Femur (tissue), 1 donor: ENCODE measurements around the gene ACO2.
A peak's percentile ranks its signal among the peaks of the same experiment; 100 is the strongest.
"Not testable (repeated sequence)": the region's sequence is repeated elsewhere in the genome, so short reads cannot be mapped to it uniquely, and the experiment has no call there.

Experiments
- DNase-seq: peaks from one replicate; pipeline ENCODE4 v3.0.0-alpha.2; 2017

The ACO2 gene

DNA sequence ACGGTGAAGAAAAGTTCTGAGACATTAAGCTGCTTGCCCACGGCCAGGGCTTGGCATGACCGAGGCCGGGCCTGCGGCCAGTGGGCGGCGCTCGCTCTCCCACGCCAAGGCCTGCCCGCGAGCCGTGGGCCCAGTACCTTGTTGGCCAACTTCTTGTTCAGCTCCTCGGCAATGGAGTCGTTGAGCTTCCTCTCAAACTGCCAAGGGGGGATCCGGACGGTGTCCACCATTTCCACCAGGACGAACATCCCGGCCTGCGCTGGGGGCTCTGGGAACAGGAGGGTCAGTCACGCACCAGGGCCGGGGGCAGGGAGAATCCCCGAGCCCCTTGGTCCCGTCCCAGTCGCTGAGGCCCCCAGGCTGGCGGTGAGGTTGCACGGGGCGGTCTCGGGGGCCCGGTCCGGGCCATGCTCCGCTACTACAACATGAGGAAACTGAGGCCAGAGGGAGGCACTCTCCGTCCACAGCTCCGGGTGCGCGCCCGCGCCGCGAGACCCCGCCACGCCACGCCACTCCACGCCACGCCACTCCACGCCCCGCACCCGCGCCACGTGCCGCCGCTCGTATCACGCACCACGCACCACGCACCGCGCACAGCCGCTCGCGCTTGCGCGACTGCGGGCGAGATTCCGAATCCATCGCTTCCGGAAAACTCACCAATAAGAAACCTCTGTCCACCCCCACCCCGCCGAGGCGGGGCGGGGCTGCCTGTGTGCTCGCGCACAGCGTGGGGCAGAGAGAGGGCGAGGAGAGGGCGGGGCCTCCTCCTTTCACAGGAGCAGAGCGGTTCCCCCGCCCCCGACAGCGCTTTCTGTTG, 75.1 kb downstream of the ACO2 start, which contains the start of gene POLR3H:
Gene POLR3H, minus strand, starts transcription at position 617 of the 817 bp plus-strand sequence. Its CDS starts 369 bp downstream, at position 248.
- peak; percentile 99 for DNase-seq

- no peak for DNase-seq
These were observed 76.0 kb downstream of the ACO2 start for GRCh38 chr22:41544671-41545476.

- DNase-seq: no peak
These were observed 79.9 kb downstream of the ACO2 start for GRCh38 chr22:41548830-41549211.

DNA sequence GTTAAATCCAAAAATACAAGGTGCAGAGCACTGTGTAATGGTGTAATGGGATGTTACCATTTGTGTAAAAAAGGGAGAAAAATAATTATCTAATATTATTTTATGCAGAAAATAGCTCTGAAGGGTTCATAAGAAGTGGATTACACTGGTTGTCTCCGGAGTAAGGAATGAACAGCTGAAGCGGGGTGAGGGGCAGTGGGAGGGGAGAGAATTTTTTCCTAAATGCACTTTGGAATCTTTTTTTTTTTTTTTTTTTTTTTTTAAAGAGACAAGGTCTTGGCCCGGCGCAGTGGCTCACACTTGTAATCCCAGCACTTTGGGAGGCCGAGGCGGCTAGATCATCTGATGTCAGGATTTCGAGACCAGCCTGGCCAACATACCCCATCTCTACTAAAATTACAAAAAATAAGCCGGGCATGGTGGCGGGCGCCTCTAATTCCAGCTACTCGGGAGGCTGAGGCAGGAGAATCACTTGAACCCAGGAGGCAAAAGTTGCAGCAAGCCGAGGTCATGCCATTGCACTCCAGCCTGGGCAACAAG, 82.1 kb downstream of the ACO2 start:
- no peak for DNase-seq

DNA sequence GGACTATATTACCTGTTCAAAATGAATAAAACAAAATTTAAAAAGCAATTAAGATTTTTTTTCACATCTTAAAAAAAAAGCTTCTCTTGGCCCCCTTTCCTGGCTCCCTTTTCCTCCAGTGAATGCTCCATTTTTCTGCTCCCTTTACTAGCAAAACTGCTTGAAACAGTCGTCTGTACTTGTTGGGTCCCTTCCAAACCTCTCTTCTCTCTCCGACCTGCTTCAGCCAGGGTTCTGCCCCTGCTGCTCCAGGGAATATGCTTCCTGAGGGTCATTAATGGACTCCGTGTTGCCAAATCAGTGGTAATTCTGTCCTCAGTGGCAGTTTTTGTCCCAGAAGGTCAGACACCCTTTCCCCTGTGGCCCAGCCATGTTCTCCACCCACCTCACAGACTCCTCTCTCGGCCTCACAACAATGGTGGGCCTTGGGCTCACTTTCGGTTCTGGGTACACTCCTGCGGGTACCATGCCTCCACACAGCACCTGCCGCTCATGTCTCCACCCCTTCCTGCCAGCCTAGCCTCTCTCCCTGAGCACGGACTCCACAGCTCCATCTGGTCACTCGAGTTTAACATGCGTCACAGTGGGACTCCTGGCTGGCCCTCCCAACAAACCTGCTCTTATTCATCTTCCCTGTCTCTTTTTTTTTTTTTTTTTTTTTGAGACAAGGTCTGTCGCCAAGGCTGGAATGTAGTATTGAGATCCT, 83.1 kb downstream of the ACO2 start:
- no peak for DNase-seq

GRCh38 chr22:41555325-41555982, 86.5 kb downstream of the ACO2 start:
- DNase-seq: no peak

DNA sequence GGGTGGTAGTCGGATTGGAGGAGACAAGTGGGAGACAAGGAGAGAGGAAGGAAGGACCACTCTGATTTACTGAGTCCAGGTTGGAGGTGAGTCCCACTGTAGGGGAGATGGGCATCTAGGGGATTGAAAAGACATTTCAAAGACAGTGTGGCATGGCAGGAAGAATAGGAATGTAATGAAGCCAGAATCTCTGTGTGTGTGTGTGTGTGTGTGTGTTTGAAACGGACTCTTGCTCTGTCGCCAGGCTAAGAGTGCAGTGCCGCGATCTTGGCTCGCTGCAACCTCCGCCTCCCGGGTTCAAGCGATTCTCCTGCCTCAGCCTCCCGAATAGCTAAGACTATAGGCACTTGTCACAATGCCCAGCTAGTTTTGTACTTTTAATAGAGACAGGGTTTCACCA, 87.6 kb downstream of the ACO2 start:
- DNase-seq: no peak

GRCh38 chr22:41557401-41558240, 88.7 kb downstream of the ACO2 start:
- peak; percentile 89 for DNase-seq

GRCh38 chr22:41558241-41558630, 89.3 kb downstream of the ACO2 start:
- not testable (repeated sequence) for DNase-seq

- DNase-seq: no peak
These were observed 91.2 kb downstream of the ACO2 start for GRCh38 chr22:41560095-41560471.

DNA sequence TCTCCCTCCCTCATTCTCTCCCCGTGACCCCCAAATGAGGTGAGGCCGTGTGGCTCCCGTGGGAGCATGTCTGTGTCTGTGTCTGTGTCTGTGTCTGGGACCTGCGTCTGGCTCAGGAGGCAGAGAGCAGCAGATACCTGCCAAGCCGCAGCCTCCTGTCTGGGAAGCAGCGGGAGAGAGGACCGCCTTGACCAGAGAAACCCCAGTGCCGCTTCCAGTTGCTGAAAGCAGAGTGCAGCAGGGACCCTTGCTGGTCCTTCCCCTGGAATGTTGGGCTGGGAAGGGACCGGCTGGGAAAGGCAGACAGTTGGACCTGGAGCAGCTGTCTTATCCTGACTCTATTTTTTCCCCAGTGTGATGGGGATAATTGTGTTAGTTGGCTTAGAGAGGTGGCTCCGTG, 92.4 kb downstream of the ACO2 start:
- DNase-seq: peak; percentile 57

- DNase-seq: no peak
These were observed 92.9 kb downstream of the ACO2 start for GRCh38 chr22:41561788-41562187.

GRCh38 chr22:41562461-41562860, 93.5 kb downstream of the ACO2 start:
- no peak for DNase-seq

DNA sequence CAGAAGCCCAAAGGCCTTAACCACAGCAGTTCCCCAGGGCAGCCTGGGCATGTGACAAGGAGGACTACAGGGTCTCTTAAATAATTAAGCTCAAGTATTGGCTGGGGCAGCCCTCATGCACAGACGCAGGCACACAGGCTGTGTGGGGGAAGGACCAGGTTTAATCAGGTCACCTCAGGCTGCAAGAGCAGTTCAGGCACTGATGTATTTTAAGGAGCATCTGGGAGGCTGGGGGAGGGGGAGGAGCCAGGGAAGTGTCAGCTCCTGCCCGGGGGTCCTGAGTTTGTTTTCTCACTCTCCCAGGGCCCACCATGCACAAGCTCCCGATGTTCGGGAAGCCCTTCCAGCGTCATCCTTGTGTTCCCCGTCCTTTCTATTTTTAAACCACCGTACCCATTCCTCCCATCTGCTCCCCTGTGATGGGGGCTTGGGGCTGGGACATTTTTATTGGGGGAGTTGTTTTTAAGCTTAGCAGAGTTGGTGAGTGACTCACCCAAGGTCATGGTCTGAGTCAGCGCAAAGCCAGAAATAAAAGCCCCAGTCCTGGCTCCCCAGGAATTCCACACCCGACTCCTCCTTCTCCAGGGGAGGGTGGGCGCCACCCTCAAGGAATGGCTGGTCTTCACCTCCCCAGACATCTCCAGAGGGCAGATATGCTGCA, 94.3 kb downstream of the ACO2 start:
- no peak for DNase-seq

DNA sequence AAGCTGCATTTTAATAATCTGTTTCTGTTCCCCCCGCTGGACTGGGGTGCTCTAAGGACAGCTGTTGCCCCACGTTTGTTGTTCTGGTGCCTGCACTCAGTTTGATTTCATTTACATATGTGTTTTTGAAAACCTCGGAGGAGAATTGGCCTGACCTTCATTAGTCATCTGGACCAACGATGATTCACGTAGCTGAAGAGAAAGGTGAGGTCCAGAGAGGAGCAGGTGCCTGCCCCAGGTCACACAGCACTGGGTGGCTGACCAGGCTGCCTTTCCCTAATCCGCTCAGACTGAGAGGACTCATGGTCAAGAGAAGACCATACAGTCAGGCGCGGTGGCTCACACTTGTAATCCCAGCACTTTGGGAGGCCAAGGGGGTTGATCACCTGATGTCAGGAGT, 95.6 kb downstream of the ACO2 start:
- DNase-seq: no peak

GRCh38 chr22:41565403-41566054, 96.6 kb downstream of the ACO2 start:
- DNase-seq: peak; percentile 40

- no peak for DNase-seq
These were observed 98.5 kb downstream of the ACO2 start for GRCh38 chr22:41567512-41567768.

- DNase-seq: peak; percentile 49
These were observed 99.9 kb downstream of the ACO2 start for GRCh38 chr22:41568811-41569210.

- DNase-seq: no peak
These were observed 101.3 kb downstream of the ACO2 start for GRCh38 chr22:41570221-41570620.

DNA sequence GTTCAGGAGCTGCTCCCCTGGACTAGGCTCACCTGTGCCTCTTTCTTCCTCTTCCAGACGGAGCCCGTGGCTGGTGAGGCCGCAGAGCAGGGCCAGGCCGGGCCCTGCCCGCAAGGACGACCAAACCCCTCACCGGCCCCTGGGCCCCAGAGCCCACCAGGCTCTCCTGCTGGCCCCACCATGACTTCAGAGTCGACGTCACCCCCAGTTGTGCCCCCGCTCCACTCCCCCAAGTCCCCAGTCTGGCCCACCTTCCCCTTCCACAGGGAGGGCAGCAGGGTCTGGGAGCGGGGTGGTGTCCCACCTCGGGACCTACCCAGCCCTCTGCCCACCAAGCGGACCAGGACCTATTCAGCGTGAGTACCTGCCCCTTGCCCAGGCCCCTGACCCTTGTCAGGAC, 102.9 kb downstream of the ACO2 start:
- no peak for DNase-seq

DNA sequence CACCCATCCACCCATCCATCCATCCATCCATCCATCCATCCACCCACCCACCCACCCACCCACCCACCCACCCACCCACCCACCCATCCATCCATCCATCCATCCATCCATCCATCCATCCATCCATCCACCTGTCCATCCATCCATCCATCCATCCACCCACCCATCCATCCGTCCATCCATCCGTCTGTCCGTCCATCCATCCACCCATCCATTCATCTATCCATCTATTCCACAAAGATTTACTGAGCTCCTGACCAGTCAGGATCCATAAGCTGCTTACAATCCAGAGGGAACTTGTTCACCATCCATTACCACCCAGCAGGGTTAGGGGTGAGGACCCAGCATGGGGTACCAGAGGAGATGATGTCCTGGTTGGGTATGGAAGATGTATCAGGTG, 103.4 kb downstream of the ACO2 start:
- not testable (repeated sequence) for DNase-seq
